H1 (cell line): Measurements from ENCODE around the gene FAM120A.

Experiments
- ATF2 ChIP-seq: IDR thresholded peaks from 2 replicates; pipeline ENCODE4 v1.6.1; 2012; ENCODE audit warnings: low read length, inconsistent platforms
- CBX8 ChIP-seq: fragments of 300-800, 300-1000 bp; sonication (generic); IDR thresholded peaks from 2 replicates; pipeline ENCODE4 v1.7.1; 2016; ENCODE audit warnings: low read depth, low read length, borderline replicate concordance
- EZH2 ChIP-seq: fragments of 200-600 bp; sonication (generic); IDR thresholded peaks from 2 replicates; pipeline ENCODE4 v1.7.1; 2012; ENCODE audit warnings: low read depth, mild to moderate bottlenecking, moderate library complexity, low read length, inconsistent platforms; ENCODE audit not compliant: severe bottlenecking
- GABPA ChIP-seq: IDR thresholded peaks from 2 replicates; pipeline ENCODE4 v1.6.1; 2011; ENCODE audit warnings: mild to moderate bottlenecking, low read length, moderate library complexity, borderline replicate concordance; ENCODE audit not compliant: insufficient read depth
- HDAC2 ChIP-seq, 2 experiments: fragments of 300-600 bp in 1 of 2; sonication (generic) in 1 of 2; IDR thresholded peaks; 2 replicates each; pipeline ENCODE4 v1.6.1; 2011 to 2012; ENCODE audit warnings: low read depth in 2 of 2, low read length in 2 of 2, mild to moderate bottlenecking in 2 of 2, moderate library complexity in 2 of 2, borderline replicate concordance in 1 of 2, inconsistent platforms in 1 of 2
- JUND ChIP-seq: IDR thresholded peaks from 2 replicates; pipeline ENCODE4 v1.6.1; 2011; ENCODE audit warnings: mild to moderate bottlenecking, improper control_type of control experiment, low read length
- POLR2A ChIP-seq, 2 experiments: IDR thresholded peaks; 1 replicate in 1 of 2; 2 replicates in 1 of 2; pipeline ENCODE4 v1.6.1; 2011; ENCODE audit warnings: low read depth in 2 of 2, low read length in 2 of 2, mild to moderate bottlenecking in 2 of 2; ENCODE audit errors: control extremely low read depth in 1 of 2
- POLR2AphosphoS5 ChIP-seq: IDR thresholded peaks from 2 replicates; pipeline ENCODE4 v1.6.1; 2011; ENCODE audit warnings: low read depth, low read length
- TBP ChIP-seq: IDR thresholded peaks from 2 replicates; pipeline ENCODE4 v1.6.1; 2011; ENCODE audit warnings: low read depth, low read length, improper control_type of control experiment
- TF ChIP-seq, protein P1 (sequence below): IDR thresholded peaks from 2 replicates; pipeline ENCODE4 v1.6.1; 2011; ENCODE audit warnings: low read length, improper control_type of control experiment
- TF ChIP-seq, protein P2 (sequence below), 3 experiments: IDR thresholded peaks; 1 replicate in 2 of 3; 2 replicates in 1 of 3; pipeline versions ENCODE4 v1.5.1 to v1.6.1; 2011; ENCODE audit warnings: low read length in 3 of 3, mild to moderate bottlenecking in 3 of 3, inconsistent platforms in 2 of 3, low read depth in 1 of 3, moderate library complexity in 1 of 3; ENCODE audit not compliant: insufficient read depth in 1 of 3; ENCODE audit errors: control extremely low read depth in 1 of 3

- TF ChIP-seq, protein P1, sequence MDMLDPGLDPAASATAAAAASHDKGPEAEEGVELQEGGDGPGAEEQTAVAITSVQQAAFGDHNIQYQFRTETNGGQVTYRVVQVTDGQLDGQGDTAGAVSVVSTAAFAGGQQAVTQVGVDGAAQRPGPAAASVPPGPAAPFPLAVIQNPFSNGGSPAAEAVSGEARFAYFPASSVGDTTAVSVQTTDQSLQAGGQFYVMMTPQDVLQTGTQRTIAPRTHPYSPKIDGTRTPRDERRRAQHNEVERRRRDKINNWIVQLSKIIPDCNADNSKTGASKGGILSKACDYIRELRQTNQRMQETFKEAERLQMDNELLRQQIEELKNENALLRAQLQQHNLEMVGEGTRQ, result no peak
- TF ChIP-seq HDAC2 (IDR thresholded peaks at IDR 0.05; ENCODE audit: borderline replicate concordance in 1 of 2, low read depth in 2 of 2, low read length in 2 of 2) (no peak), POLR2A (IDR thresholded peaks at IDR 0.05; ENCODE audit: control extremely low read depth in 1 of 2, low read depth in 2 of 2, low read length in 2 of 2) (no peak), JUND (no peak), EZH2 (no peak), GABPA (no peak), ATF2 (no peak), CBX8 (no peak), POLR2AphosphoS5 (no peak), TBP (no peak)
- TF ChIP-seq, protein P2, sequence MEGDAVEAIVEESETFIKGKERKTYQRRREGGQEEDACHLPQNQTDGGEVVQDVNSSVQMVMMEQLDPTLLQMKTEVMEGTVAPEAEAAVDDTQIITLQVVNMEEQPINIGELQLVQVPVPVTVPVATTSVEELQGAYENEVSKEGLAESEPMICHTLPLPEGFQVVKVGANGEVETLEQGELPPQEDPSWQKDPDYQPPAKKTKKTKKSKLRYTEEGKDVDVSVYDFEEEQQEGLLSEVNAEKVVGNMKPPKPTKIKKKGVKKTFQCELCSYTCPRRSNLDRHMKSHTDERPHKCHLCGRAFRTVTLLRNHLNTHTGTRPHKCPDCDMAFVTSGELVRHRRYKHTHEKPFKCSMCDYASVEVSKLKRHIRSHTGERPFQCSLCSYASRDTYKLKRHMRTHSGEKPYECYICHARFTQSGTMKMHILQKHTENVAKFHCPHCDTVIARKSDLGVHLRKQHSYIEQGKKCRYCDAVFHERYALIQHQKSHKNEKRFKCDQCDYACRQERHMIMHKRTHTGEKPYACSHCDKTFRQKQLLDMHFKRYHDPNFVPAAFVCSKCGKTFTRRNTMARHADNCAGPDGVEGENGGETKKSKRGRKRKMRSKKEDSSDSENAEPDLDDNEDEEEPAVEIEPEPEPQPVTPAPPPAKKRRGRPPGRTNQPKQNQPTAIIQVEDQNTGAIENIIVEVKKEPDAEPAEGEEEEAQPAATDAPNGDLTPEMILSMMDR (IDR thresholded peaks at IDR 0.05; ENCODE audit: control extremely low read depth in 1 of 3, insufficient read depth in 1 of 3, low read depth in 1 of 3, low read length in 3 of 3), result no peak
These were observed 8.0 kb downstream of the FAM120A start for GRCh38 chr9:93459432-93459847.
